NCI-H1694 treated with DMSO at 0.1 percent for 48 hours (cell line): ENCODE results near the gene IGSF1.
"Not testable (repeated sequence)": the region's sequence is repeated elsewhere in the genome, so short reads cannot be mapped to it uniquely, and the experiment has no call there.

Experiments
- DNase-seq: peaks from one replicate; lab custom pipeline; 2025; lab: John Stamatoyannopoulos, UW

The IGSF1 gene

GRCh38 chrX:131271826-131272225 is 17.3 kb downstream of the IGSF1 start:
- no peak for DNase-seq

GRCh38 chrX:131271274-131271673 is 17.8 kb downstream of the IGSF1 start:
- no peak for DNase-seq

GRCh38 chrX:131270080-131270479 is 19.0 kb downstream of the IGSF1 start:
- no peak for DNase-seq

- DNase-seq, result no peak
Observed at GRCh38 chrX:131264665-131265064, 24.4 kb downstream of the IGSF1 start.

- DNase-seq, result no peak
Observed at GRCh38 chrX:131264053-131264452, 25.1 kb downstream of the IGSF1 start.

GRCh38 chrX:131262738-131263679 is 26.1 kb downstream of the IGSF1 start:
- no peak for DNase-seq

GRCh38 chrX:131262200-131262599 is 26.9 kb downstream of the IGSF1 start:
- no peak for DNase-seq

- no peak for DNase-seq
Observed at GRCh38 chrX:131257367-131257766, 31.7 kb downstream of the IGSF1 start.

- not testable (repeated sequence) for DNase-seq
Observed at GRCh38 chrX:131250984-131251738, 37.9 kb downstream of the IGSF1 start.

- no peak for DNase-seq
Observed at GRCh38 chrX:131239057-131239456, 50.0 kb downstream of the IGSF1 start.

- DNase-seq, result no peak
Observed at GRCh38 chrX:131237363-131237762, 51.7 kb downstream of the IGSF1 start.

- DNase-seq, result no peak
Observed at GRCh38 chrX:131235768-131236545, 53.1 kb downstream of the IGSF1 start.

- no peak for DNase-seq
Observed at GRCh38 chrX:131227608-131228007, 61.5 kb downstream of the IGSF1 start.

GRCh38 chrX:131226591-131226990 is 62.5 kb downstream of the IGSF1 start:
- DNase-seq, result no peak

GRCh38 chrX:131225078-131225477 is 64.0 kb downstream of the IGSF1 start:
- DNase-seq, result no peak
